SK-MEL-5 (cell line): ENCODE data around the gene CASTOR2. TPM values are rescaled to one million over a fixed set of nuclear protein-coding genes. Genes with fewer than 3 reads are reported as not detected.

Source experiments
- total RNA-seq: library from RNA; depleted of rRNA; stranded (reverse); fragments of >200 nt; shearing (Covaris generic); gene quantifications from 2 replicates; pipeline ENCODE4 v1.2.3, GENCODE V29; 2014; rRNA removed

CASTOR2 gene
- total RNA-seq, 1 experiment from 2014 or later = 1.7 TPM

Other genes with a start within 250 kb of the CASTOR2 start
- gene NCF1, start 190.7 kb upstream of the CASTOR2 start, total RNA-seq = not detected in 2 replicates
- gene GTF2IRD2, start 113.1 kb upstream of the CASTOR2 start, total RNA-seq = 5.6 and 7.9 TPM in 2 replicates
- 84.2 and 94.2 TPM in 2 replicates for gene RCC1L, start 109.1 kb downstream of the CASTOR2 start, total RNA-seq
- 36.2 and 43.1 TPM in 2 replicates for gene GTF2IRD2B, start 127.9 kb downstream of the CASTOR2 start, total RNA-seq